GM19023 (cell line): ENCODE measurements around the gene RALGAPA2.

Experiments used
- ATAC-seq: cut with Tn5 transposase; IDR thresholded peaks from one replicate; pipeline ENCODE4 v1.9.1; 2021; ENCODE audit warnings: mild to moderate bottlenecking, moderate library complexity; ENCODE audit not compliant: unreplicated experiment

RALGAPA2 gene

GRCh38 chr20:20411836-20412235, 300.6 kb downstream of the RALGAPA2 start:
- no peak for ATAC-seq

GRCh38 chr20:20411402-20411801, 301.0 kb downstream of the RALGAPA2 start:
- ATAC-seq = no peak

- no peak for ATAC-seq
Observed at GRCh38 chr20:20410678-20411077, 301.8 kb downstream of the RALGAPA2 start.

GRCh38 chr20:20409331-20409730, 303.1 kb downstream of the RALGAPA2 start:
- ATAC-seq = no peak

GRCh38 chr20:20407891-20408805, 304.3 kb downstream of the RALGAPA2 start:
- no peak for ATAC-seq

GRCh38 chr20:20406306-20406705, 306.1 kb downstream of the RALGAPA2 start:
- no peak for ATAC-seq

GRCh38 chr20:20405623-20406022, 306.8 kb downstream of the RALGAPA2 start:
- no peak for ATAC-seq

GRCh38 chr20:20404633-20405032, 307.8 kb downstream of the RALGAPA2 start:
- no peak for ATAC-seq

GRCh38 chr20:20401991-20402390, 310.5 kb downstream of the RALGAPA2 start:
- ATAC-seq = no peak

GRCh38 chr20:20399531-20400500, 312.6 kb downstream of the RALGAPA2 start:
- no peak for ATAC-seq

GRCh38 chr20:20398123-20398522, 314.3 kb downstream of the RALGAPA2 start:
- no peak for ATAC-seq

GRCh38 chr20:20396794-20397193, 315.6 kb downstream of the RALGAPA2 start:
- ATAC-seq = no peak

- no peak for ATAC-seq
Observed at GRCh38 chr20:20395903-20396568, 316.4 kb downstream of the RALGAPA2 start.

GRCh38 chr20:20395087-20395486, 317.4 kb downstream of the RALGAPA2 start:
- ATAC-seq = no peak

- ATAC-seq = no peak
Observed at GRCh38 chr20:20393207-20394120, 319.0 kb downstream of the RALGAPA2 start.

GRCh38 chr20:20391766-20392165, 320.7 kb downstream of the RALGAPA2 start:
- ATAC-seq = no peak

- no peak for ATAC-seq
Observed at GRCh38 chr20:20391115-20391514, 321.3 kb downstream of the RALGAPA2 start.

GRCh38 chr20:20390393-20390792, 322.1 kb downstream of the RALGAPA2 start:
- no peak for ATAC-seq

- no peak for ATAC-seq
Observed at GRCh38 chr20:20386192-20386591, 326.3 kb downstream of the RALGAPA2 start.

GRCh38 chr20:20375862-20376261, 336.6 kb downstream of the RALGAPA2 start:
- ATAC-seq = no peak
